Measurements from ENCODE around the gene IFNA21. TPM values are rescaled to one million over a fixed set of nuclear protein-coding genes. Genes with fewer than 3 reads are reported as not detected.
"Not testable (repeated sequence)": the region's sequence is repeated elsewhere in the genome, so short reads cannot be mapped to it uniquely, and the experiment has no call there.

The IFNA21 gene
- total RNA-seq, 1 experiment from 2014 or later, result not detected

DNA sequence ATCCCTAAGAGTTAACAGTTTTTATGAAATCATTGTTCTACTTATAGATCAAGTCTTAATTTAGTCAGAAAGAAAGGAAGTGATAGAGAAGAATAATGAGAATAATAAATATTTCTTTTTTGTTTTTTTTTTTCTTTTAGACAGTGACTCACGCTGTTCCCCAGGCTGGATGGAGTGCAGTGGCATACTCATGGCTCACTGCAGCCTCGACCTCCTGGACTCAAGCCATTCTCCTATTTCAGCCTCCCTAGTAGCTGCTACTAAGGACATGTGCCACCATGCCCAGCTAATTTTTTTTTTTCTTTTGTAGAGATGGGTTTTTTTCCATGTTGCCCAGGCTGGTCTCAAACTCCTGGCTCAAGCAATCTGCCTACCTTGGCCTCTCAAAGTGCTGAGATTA lies 11.0 kb downstream of the IFNA21 start:
- no peak overlapping the region for H2AFZ ChIP-seq (ENCODE audit: low read length)
- no peak for DNase-seq

DNA sequence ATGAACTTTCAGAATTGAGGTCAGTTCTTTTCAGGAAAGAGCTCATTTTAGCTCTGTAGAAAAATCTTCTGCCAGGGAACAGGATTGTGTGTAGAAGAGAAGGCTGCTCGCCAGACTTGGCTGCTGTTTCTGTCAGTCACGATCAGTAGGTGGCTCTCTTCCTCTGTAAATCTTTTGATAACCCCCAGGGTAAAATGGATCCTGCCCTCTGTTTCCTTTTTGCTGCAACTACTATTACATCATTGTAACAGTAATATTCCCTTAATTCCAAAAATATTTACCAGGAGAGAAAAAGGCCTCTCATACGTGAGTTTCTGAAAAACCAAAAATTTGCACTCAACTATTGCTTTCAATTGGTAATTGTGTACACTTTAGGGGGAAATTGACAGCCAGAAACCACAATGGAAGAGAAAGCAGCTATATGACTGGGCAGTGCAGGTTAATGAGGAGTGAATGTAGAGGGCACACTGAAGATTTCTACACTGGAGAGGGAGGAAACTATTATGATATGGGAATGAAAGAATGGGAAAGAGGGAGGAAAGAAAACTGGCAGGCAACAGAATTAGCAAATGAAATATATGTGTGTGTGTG lies 12.3 kb downstream of the IFNA21 start:
- Histone ChIP-seq H2AFZ (ENCODE audit: low read length) (no peak overlapping the region), H3K27ac (ENCODE audit: low read length) (no peak overlapping the region), H3K9me2 (replicated peaks; ENCODE audit: insufficient read depth, low read length) (no peaks in the 10 kb centered on the region), H3K27me3 (ENCODE audit: low read length) (no peaks in the 10 kb centered on the region), H3K4me3 (ENCODE audit: low read length) (no peak overlapping the region), H3K4me2 (ENCODE audit: low read depth, low read length, poor library complexity, severe bottlenecking) (no peak overlapping the region), H4K20me1 (ENCODE audit: insufficient read depth, low read depth, low read length) (no peaks in the 10 kb centered on the region; the same call in 1 of the 2 replicates), H3K79me2 (ENCODE audit: low read length) (no peaks in the 10 kb centered on the region), H3K4me1 (ENCODE audit: low read length) (no peaks in the 10 kb centered on the region), H3K36me3 (ENCODE audit: insufficient read depth, low read length) (no peaks in the 10 kb centered on the region), H3K9ac (ENCODE audit: low read length) (no peak overlapping the region), H3K9me3 (ENCODE audit: low read length) (no peaks in the 10 kb centered on the region)
- DNase-seq, result no peak

More for the DNA sequence above, 11.0 kb downstream of the IFNA21 start:
- no peaks in the 10 kb centered on the region for H3K9me3 ChIP-seq (ENCODE audit: low read length)
- H3K79me2 ChIP-seq (ENCODE audit: low read length), result no peaks in the 10 kb centered on the region
- no peak overlapping the region for H3K4me2 ChIP-seq (ENCODE audit: low read depth, low read length, poor library complexity, severe bottlenecking)
- H4K20me1 ChIP-seq (ENCODE audit: insufficient read depth, low read depth, low read length), result no peaks in the 10 kb centered on the region; the same call in 1 of the 2 replicates
- no peak overlapping the region for H3K9ac ChIP-seq (ENCODE audit: low read length)
- H3K36me3 ChIP-seq (ENCODE audit: insufficient read depth, low read length), result no peaks in the 10 kb centered on the region
- no peaks in the 10 kb centered on the region for H3K27me3 ChIP-seq (ENCODE audit: low read length)
- no peaks in the 10 kb centered on the region for H3K9me2 ChIP-seq (replicated peaks; ENCODE audit: insufficient read depth, low read length)
- no peak overlapping the region for H3K4me3 ChIP-seq (ENCODE audit: low read length)
- H3K4me1 ChIP-seq (ENCODE audit: low read length), result no peaks in the 10 kb centered on the region
- H3K27ac ChIP-seq (ENCODE audit: low read length), result no peak overlapping the region

DNA sequence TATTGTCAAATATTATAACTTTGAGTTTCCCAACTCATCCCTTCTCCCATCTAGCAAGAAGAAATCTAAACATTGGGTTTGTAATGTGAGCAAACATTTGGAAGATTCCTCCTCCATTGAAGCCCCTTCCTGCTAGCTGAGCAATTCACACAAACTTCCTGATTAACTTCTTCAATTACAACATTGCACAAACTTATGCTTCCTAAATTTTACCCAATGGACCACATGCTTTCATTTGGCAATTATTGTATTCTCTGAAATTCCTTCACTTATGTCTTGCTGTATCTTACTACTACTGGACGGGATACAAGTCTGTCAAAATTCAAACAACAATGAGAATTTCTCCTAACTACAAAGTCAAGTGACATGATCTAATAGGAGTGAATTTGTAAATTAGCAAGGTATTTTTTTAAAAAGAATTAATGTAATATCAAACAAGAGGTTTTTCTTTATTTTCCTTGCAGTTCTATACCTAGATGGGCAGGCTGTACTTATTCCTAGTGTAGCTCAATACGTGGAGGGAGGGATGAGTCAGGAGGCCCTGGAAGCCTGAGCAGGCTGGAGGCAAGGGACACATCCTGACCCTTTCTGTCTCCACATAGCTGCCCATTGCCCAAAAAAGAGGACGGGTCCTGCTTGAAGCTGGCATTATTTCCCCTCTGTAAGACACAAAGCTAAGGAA lies 13.0 kb downstream of the IFNA21 start:
- Histone ChIP-seq H3K79me2 (ENCODE audit: low read length) (no peaks in the 10 kb centered on the region), H3K9ac (ENCODE audit: low read length) (no peak overlapping the region)

GRCh38 chr9:21144603-21145002 lies 21.9 kb downstream of the IFNA21 start:
- no peaks in the 10 kb centered on the region for H3K4me1 ChIP-seq (ENCODE audit: low read length)
- no peak overlapping the region for H3K4me3 ChIP-seq (ENCODE audit: low read length)
- no peak overlapping the region for H2AFZ ChIP-seq (ENCODE audit: low read length)
- no peaks in the 10 kb centered on the region for H3K36me3 ChIP-seq (ENCODE audit: insufficient read depth, low read length)
- no peaks in the 10 kb centered on the region for H4K20me1 ChIP-seq (ENCODE audit: insufficient read depth, low read depth, low read length)
- H3K9ac ChIP-seq (ENCODE audit: low read length), result no peak overlapping the region
- no peak for DNase-seq
- no peaks in the 10 kb centered on the region for H3K79me2 ChIP-seq (ENCODE audit: low read length)
- no peaks in the 10 kb centered on the region for H3K9me3 ChIP-seq (ENCODE audit: low read length)
- no peaks in the 10 kb centered on the region for H3K9me2 ChIP-seq (replicated peaks; ENCODE audit: insufficient read depth, low read length)
- H3K4me2 ChIP-seq (ENCODE audit: low read depth, low read length, poor library complexity, severe bottlenecking), result no peak overlapping the region
- no peaks in the 10 kb centered on the region for H3K27me3 ChIP-seq (ENCODE audit: low read length)
- H3K27ac ChIP-seq (ENCODE audit: low read length), result no peak overlapping the region

More for the DNA sequence above, 13.0 kb downstream of the IFNA21 start:
- H3K4me1 ChIP-seq (ENCODE audit: low read length), result no peaks in the 10 kb centered on the region
- H3K4me3 ChIP-seq (ENCODE audit: low read length), result no peak overlapping the region
- no peaks in the 10 kb centered on the region; the same call in 1 of the 2 replicates for H4K20me1 ChIP-seq (ENCODE audit: insufficient read depth, low read depth, low read length)
- no peaks in the 10 kb centered on the region for H3K9me3 ChIP-seq (ENCODE audit: low read length)
- H3K27ac ChIP-seq (ENCODE audit: low read length), result no peak overlapping the region
- H3K36me3 ChIP-seq (ENCODE audit: insufficient read depth, low read length), result no peaks in the 10 kb centered on the region
- H3K27me3 ChIP-seq (ENCODE audit: low read length), result no peaks in the 10 kb centered on the region
- no peaks in the 10 kb centered on the region for H3K9me2 ChIP-seq (replicated peaks; ENCODE audit: insufficient read depth, low read length)
- H2AFZ ChIP-seq (ENCODE audit: low read length), result no peak overlapping the region
- DNase-seq, result no peak
- H3K4me2 ChIP-seq (ENCODE audit: low read depth, low read length, poor library complexity, severe bottlenecking), result no peak overlapping the region

DNA sequence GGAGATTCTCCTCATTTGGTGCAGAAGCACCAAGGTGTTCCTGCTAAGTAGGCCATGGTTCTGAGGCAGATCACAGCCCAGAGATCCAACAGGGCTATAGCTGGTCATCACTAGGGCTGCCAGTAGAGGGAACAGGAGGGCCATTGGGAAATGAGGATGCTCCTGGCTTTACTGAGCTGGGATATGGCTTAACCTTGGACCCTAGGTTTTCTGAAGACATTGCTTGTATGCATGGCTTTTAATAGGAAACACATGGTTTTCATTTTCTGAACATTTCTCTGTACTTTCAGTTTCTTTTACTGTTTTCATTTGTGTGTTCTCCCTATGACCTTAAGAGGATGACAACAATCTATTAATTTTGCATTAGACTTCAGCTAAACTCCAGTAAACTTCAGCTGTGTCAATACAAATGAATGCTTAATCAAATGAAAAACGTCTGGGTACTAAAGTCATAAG lies 25.0 kb downstream of the IFNA21 start, which contains the start of gene IFNW1:
Gene IFNW1, minus strand, starts transcription at position 406 of the 456 bp plus-strand sequence. Its CDS starts 262 bp downstream, at position 144.
- no peaks in the 10 kb centered on the region for H3K79me2 ChIP-seq (ENCODE audit: low read length)
- H3K9ac ChIP-seq (ENCODE audit: low read length), result no peak within 1 kb of the TSS
- H3K4me2 ChIP-seq (ENCODE audit: low read depth, low read length, poor library complexity, severe bottlenecking), result no peak within 1 kb of the TSS
- H3K9me3 ChIP-seq (ENCODE audit: low read length), result no peaks in the 10 kb centered on the region
- H2AFZ ChIP-seq (ENCODE audit: low read length), result no peak within 1 kb of the TSS
- no peaks in the 10 kb centered on the region for H4K20me1 ChIP-seq (ENCODE audit: insufficient read depth, low read depth, low read length)
- no peaks in the 10 kb centered on the region for H3K9me2 ChIP-seq (replicated peaks; ENCODE audit: insufficient read depth, low read length)
- H3K36me3 ChIP-seq (ENCODE audit: insufficient read depth, low read length), result no peaks in the 10 kb centered on the region
- H3K27ac ChIP-seq (ENCODE audit: low read length), result no peak within 1 kb of the TSS
- DNase-seq, result no peak
- no peak within 1 kb of the TSS for H3K4me3 ChIP-seq (ENCODE audit: low read length)
- no peaks in the 10 kb centered on the region for H3K4me1 ChIP-seq (ENCODE audit: low read length)
- H3K27me3 ChIP-seq (ENCODE audit: low read length), result no peaks in the 10 kb centered on the region

- Histone ChIP-seq H3K4me1 (ENCODE audit: low read length) (no peaks in the 10 kb centered on the region), H3K4me2 (ENCODE audit: low read depth, low read length, poor library complexity, severe bottlenecking) (no peak overlapping the region), H4K20me1 (ENCODE audit: insufficient read depth, low read depth, low read length) (no peaks in the 10 kb centered on the region), H2AFZ (ENCODE audit: low read length) (no peak overlapping the region), H3K9me2 (replicated peaks; ENCODE audit: insufficient read depth, low read length) (no peaks in the 10 kb centered on the region), H3K27me3 (ENCODE audit: low read length) (no peaks in the 10 kb centered on the region), H3K27ac (ENCODE audit: low read length) (no peak overlapping the region), H3K9me3 (ENCODE audit: low read length) (no peaks in the 10 kb centered on the region), H3K36me3 (ENCODE audit: insufficient read depth, low read length) (no peaks in the 10 kb centered on the region), H3K4me3 (ENCODE audit: low read length) (no peak overlapping the region), H3K9ac (ENCODE audit: low read length) (no peak overlapping the region), H3K79me2 (ENCODE audit: low read length) (no peaks in the 10 kb centered on the region)
- DNase-seq, result no peak
Measured at GRCh38 chr9:21137020-21137419, 29.4 kb downstream of the IFNA21 start.

DNA sequence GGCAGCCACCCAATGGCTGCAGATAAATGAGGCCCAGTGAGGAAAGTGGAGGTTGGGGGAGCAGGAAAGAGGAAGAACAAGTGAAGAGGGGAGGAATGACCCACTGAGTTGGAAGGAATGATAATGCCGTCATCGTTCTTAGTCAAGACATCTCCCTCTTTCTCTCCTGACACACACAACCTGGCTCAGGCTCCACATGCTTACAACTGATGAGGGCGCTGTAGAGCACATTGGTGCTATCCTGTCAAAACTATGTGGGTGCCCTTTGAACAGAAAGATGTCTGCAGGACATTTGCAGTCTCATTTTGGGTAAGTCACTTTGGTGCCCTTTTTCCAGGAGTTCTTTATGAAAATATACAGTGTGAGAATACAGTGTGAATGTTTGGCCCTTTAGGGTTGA lies 30.7 kb downstream of the IFNA21 start:
- no peak overlapping the region for H3K4me3 ChIP-seq (ENCODE audit: low read length)
- H2AFZ ChIP-seq (ENCODE audit: low read length), result no peak overlapping the region
- no peaks in the 10 kb centered on the region for H3K27me3 ChIP-seq (ENCODE audit: low read length)
- DNase-seq, result no peak
- H3K9me2 ChIP-seq (replicated peaks; ENCODE audit: insufficient read depth, low read length), result no peaks in the 10 kb centered on the region
- no peaks in the 10 kb centered on the region for H4K20me1 ChIP-seq (ENCODE audit: insufficient read depth, low read depth, low read length)
- H3K4me2 ChIP-seq (ENCODE audit: low read depth, low read length, poor library complexity, severe bottlenecking), result no peak overlapping the region
- H3K79me2 ChIP-seq (ENCODE audit: low read length), result no peaks in the 10 kb centered on the region
- H3K9ac ChIP-seq (ENCODE audit: low read length), result no peak overlapping the region
- H3K27ac ChIP-seq (ENCODE audit: low read length), result no peak overlapping the region
- no peaks in the 10 kb centered on the region for H3K4me1 ChIP-seq (ENCODE audit: low read length)
- no peaks in the 10 kb centered on the region for H3K9me3 ChIP-seq (ENCODE audit: low read length)
- no peaks in the 10 kb centered on the region for H3K36me3 ChIP-seq (ENCODE audit: insufficient read depth, low read length)

GRCh38 chr9:21128186-21128585 lies 38.3 kb downstream of the IFNA21 start:
- H3K36me3 ChIP-seq (ENCODE audit: insufficient read depth, low read length); H3K4me2 ChIP-seq (ENCODE audit: low read depth, low read length, poor library complexity, severe bottlenecking); H4K20me1 ChIP-seq (ENCODE audit: insufficient read depth, low read depth, low read length); H3K27me3 ChIP-seq (ENCODE audit: low read length); H3K9me3 ChIP-seq (ENCODE audit: low read length); H3K9ac ChIP-seq (ENCODE audit: low read length); H3K27ac ChIP-seq (ENCODE audit: low read length); H3K4me1 ChIP-seq (ENCODE audit: low read length); DNase-seq; H3K79me2 ChIP-seq (ENCODE audit: low read length); H3K9me2 ChIP-seq (replicated peaks; ENCODE audit: insufficient read depth, low read length); H2AFZ ChIP-seq (ENCODE audit: low read length); H3K4me3 ChIP-seq (ENCODE audit: low read length): not testable (repeated sequence)
